Measurements from ENCODE around the gene NMUR1.

DNA sequence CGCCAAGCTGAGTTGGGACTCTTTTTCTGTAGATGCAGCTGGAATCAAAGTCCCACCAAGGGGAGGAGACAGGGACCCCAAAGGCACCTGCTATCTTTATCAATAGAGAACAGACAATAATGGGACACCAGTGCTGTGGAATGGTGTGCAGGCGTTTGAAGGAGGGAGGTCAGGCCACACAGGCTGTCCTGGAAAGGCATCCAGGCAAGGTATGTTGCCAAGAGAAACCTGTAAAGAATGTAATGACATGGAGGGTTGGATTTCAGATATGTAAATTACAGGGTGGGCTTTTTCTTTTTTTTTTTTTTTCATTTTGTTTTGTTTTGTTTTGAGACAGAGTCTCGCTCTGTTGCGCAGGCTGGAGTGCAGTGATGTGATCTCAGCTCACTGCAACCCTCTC, 9.7 kb upstream of the NMUR1 start:
- TF ChIP-seq EP300 (IDR thresholded peaks at IDR 0.05) (no peak), KDM1A (IDR thresholded peaks at IDR 0.05; ENCODE audit: low read depth) (no peak), CTCF (IDR thresholded peaks at IDR 0.05) (no peak)

Data from A549 (cell line).